K562 (cell line): ENCODE results near the gene IGSF3. TPM values are rescaled to one million over a fixed set of nuclear protein-coding genes. Genes with fewer than 3 reads are reported as not detected.

ENCODE experiments used
- BACH1 ChIP-seq: fragments of 200-800 bp; sonication (Bioruptor generic); IDR thresholded peaks from 2 replicates; pipeline ENCODE4 v1.6.1; 2016; ENCODE audit warnings: missing genetic modification characterization, missing compliant biosample characterization
- GABPB2 ChIP-seq: fragments of 250-450 bp; sonication (Bioruptor Pico); conservative IDR thresholded peaks from 2 replicates; pipeline ENCODE4 v1.5.1; 2021; ENCODE audit warnings: mild to moderate bottlenecking
- NFRKB ChIP-seq: fragments of 450-650 bp; IDR thresholded peaks from 2 replicates; pipeline ENCODE4 v1.6.1; 2016; ENCODE audit warnings: low read depth
- RCOR1 ChIP-seq, 2 experiments: IDR thresholded peaks; 2 replicates each; pipeline ENCODE4 v1.6.1; 2012; ENCODE audit warnings: low read depth in 2 of 2, low read length in 2 of 2, borderline replicate concordance in 1 of 2, improper control_type of control experiment in 1 of 2
- ZNF707 ChIP-seq: fragments of 250-450 bp; sonication (Bioruptor Pico); conservative IDR thresholded peaks from 2 replicates; pipeline ENCODE4 v1.8.0; 2022; ENCODE audit warnings: inconsistent platforms, mild to moderate bottlenecking, moderate library complexity
- polyA plus RNA-seq, 8 experiments: library from polyadenylated mRNA; depleted of rRNA in 4 of 8; stranded (reverse) in 5 of 8; unstranded in 3 of 8; fragments of >200 nt; fragmentation: Nextera tagmentation in 2 of 8; fragmentation: Illumina TruSeq in 1 of 8; extraction: Ambion mirVana in 2 of 8; extraction: Trizol in 1 of 8; gene quantifications; 2 replicates each; pipeline versions ENCODE4 v1.2.1 to v1.2.3, GENCODE V29; 2011 to 2014; ENCODE audit warnings: inconsistent platforms in 1 of 8, missing spikeins in 1 of 8
- total RNA-seq, 7 experiments: library from RNA; depleted of rRNA in 6 of 7; stranded (reverse); fragments of >200 nt in 6 of 7; fragmentation: Illumina TruSeq in 2 of 7; extraction: Trizol in 2 of 7; gene quantifications; 2 replicates each; pipeline versions ENCODE4 v1.2.1 to v1.2.3, GENCODE V29; 2011 to 2021; ENCODE audit warnings: low replicate concordance in 1 of 7
- TF ChIP-seq, protein P1 (sequence below): fragments of 450-650 bp; IDR thresholded peaks from 2 replicates; pipeline ENCODE4 v1.6.1; 2017; ENCODE audit warnings: antibody characterized with exemption, mild to moderate bottlenecking
- TF ChIP-seq, protein P2 (sequence below): sonication (generic); formaldehyde crosslinking; IDR thresholded peaks from 2 replicates; pipeline ENCODE4 v1.5.0; 2020; ENCODE audit warnings: missing genetic modification reagents
- TF ChIP-seq, protein P3 (sequence below): sonication (generic); formaldehyde crosslinking; IDR thresholded peaks from 2 replicates; pipeline ENCODE4 v1.8.1; 2023; ENCODE audit warnings: mild to moderate bottlenecking, missing genetic modification reagents
- TF ChIP-seq, protein P4 (sequence below), 2 experiments: fragments of 250-450 bp in 1 of 2; fragments of 450-650 bp in 1 of 2; sonication (Bioruptor Pico) in 1 of 2; IDR thresholded peaks; 2 replicates each; pipeline versions ENCODE4 v1.6.1 to v1.8.0; 2016 to 2021; ENCODE audit warnings: mild to moderate bottlenecking in 2 of 2, moderate library complexity in 2 of 2, missing compliant biosample characterization in 1 of 2, missing genetic modification characterization in 1 of 2

IGSF3 gene
- total and polyA plus RNA-seq, 9 of the 15 experiments (the other 6 are each of a cell fraction or from before 2014, with no cell fraction given) = 1.1 to 15.0 (median 8.3) TPM

DNA sequence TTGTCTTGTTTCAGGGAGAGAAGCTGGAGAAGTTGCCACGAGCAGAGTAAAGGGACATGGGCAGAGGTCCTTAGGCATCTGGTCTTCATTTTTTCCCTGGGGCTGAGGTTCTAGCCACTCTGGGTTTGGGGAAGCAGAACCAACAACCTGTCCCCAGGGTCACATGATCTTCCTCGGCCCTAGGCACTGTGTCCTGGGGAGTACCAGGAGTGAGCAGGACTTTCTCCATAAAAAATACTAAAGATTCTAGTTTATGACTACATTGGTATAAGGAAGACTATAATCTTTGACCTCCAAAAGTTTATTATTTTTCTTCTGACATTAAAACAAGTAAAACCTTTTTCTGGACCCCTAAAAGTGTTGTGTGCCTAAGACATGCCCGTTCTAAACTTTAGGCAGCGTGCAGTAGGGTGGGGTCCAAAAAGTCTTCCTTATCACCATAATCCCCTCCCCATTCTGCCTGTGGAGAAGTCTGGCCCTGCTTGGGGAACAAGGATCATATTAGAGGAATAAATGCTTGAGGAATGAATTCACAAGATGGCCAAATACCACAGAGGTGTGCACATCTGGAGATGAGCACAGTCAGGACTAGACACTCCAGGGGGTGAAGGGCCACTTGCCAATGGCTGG is 19.3 kb upstream of the IGSF3 start (continued):
- TF ChIP-seq, protein P1, sequence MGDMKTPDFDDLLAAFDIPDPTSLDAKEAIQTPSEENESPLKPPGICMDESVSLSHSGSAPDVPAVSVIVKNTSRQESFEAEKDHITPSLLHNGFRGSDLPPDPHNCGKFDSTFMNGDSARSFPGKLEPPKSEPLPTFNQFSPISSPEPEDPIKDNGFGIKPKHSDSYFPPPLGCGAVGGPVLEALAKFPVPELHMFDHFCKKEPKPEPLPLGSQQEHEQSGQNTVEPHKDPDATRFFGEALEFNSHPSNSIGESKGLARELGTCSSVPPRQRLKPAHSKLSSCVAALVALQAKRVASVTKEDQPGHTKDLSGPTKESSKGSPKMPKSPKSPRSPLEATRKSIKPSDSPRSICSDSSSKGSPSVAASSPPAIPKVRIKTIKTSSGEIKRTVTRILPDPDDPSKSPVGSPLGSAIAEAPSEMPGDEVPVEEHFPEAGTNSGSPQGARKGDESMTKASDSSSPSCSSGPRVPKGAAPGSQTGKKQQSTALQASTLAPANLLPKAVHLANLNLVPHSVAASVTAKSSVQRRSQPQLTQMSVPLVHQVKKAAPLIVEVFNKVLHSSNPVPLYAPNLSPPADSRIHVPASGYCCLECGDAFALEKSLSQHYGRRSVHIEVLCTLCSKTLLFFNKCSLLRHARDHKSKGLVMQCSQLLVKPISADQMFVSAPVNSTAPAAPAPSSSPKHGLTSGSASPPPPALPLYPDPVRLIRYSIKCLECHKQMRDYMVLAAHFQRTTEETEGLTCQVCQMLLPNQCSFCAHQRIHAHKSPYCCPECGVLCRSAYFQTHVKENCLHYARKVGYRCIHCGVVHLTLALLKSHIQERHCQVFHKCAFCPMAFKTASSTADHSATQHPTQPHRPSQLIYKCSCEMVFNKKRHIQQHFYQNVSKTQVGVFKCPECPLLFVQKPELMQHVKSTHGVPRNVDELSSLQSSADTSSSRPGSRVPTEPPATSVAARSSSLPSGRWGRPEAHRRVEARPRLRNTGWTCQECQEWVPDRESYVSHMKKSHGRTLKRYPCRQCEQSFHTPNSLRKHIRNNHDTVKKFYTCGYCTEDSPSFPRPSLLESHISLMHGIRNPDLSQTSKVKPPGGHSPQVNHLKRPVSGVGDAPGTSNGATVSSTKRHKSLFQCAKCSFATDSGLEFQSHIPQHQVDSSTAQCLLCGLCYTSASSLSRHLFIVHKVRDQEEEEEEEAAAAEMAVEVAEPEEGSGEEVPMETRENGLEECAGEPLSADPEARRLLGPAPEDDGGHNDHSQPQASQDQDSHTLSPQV = peak; percentile 90
- 0 out of 2 replicates have a peak, but pooled peaks have one; percentile 54 for TF ChIP-seq NFRKB
- no peak for TF ChIP-seq RCOR1 (IDR thresholded peaks at IDR 0.05; ENCODE audit: borderline replicate concordance in 1 of 2, low read depth in 2 of 2, low read length in 2 of 2)
- TF ChIP-seq GABPB2 (CRISPR knock-in tag) = no peak
- TF ChIP-seq BACH1 (tag) = 0 out of 2 replicates have a peak, but pooled peaks have one; percentile 25
- no peak for TF ChIP-seq ZNF707 (CRISPR knock-in tag)
- TF ChIP-seq, protein P2, sequence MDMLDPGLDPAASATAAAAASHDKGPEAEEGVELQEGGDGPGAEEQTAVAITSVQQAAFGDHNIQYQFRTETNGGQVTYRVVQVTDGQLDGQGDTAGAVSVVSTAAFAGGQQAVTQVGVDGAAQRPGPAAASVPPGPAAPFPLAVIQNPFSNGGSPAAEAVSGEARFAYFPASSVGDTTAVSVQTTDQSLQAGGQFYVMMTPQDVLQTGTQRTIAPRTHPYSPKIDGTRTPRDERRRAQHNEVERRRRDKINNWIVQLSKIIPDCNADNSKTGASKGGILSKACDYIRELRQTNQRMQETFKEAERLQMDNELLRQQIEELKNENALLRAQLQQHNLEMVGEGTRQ = peak; percentile 60; the same call in 1 of the 2 replicates
- TF ChIP-seq, protein P3, sequence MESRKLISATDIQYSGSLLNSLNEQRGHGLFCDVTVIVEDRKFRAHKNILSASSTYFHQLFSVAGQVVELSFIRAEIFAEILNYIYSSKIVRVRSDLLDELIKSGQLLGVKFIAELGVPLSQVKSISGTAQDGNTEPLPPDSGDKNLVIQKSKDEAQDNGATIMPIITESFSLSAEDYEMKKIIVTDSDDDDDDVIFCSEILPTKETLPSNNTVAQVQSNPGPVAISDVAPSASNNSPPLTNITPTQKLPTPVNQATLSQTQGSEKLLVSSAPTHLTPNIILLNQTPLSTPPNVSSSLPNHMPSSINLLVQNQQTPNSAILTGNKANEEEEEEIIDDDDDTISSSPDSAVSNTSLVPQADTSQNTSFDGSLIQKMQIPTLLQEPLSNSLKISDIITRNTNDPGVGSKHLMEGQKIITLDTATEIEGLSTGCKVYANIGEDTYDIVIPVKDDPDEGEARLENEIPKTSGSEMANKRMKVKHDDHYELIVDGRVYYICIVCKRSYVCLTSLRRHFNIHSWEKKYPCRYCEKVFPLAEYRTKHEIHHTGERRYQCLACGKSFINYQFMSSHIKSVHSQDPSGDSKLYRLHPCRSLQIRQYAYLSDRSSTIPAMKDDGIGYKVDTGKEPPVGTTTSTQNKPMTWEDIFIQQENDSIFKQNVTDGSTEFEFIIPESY = no peak
- TF ChIP-seq, protein P4, sequence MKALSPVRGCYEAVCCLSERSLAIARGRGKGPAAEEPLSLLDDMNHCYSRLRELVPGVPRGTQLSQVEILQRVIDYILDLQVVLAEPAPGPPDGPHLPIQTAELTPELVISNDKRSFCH (CRISPR knock-in tag; IDR thresholded peaks at IDR 0.05) = no peak
- TF ChIP-seq, protein P4 (tag; IDR thresholded peaks at IDR 0.05) = no peak
